GM10248 (cell line): ENCODE measurements around the gene MPEG1.

Experiments
- CTCF ChIA-PET: fragments of 300-600 bp; sonication (Branson Sonifier 250); formaldehyde crosslinking; extraction: SDS; loops from one replicate; lab custom pipeline; 2021; ENCODE audit warnings: antibody characterized with exemption; lab: Yijun Ruan, JAX
- POLR2A ChIA-PET: fragments of 350-650 bp; sonication (Branson Sonifier 250); formaldehyde crosslinking; extraction: SDS; loops from one replicate; lab custom pipeline; 2020; ENCODE audit warnings: antibody characterized with exemption; lab: Yijun Ruan, JAX
- DNase-seq: peaks from one replicate; pipeline ENCODE4 v3.0.0; 2012; ENCODE audit errors: extremely low spot score
- TF ChIP-seq, protein P1 (sequence below): IDR thresholded peaks from 2 replicates; pipeline ENCODE4 v1.5.1; 2012; ENCODE audit warnings: mild to moderate bottlenecking, low read depth; ENCODE audit errors: extremely low read depth, missing control alignments, control extremely low read depth

Gene MPEG1

DNA sequence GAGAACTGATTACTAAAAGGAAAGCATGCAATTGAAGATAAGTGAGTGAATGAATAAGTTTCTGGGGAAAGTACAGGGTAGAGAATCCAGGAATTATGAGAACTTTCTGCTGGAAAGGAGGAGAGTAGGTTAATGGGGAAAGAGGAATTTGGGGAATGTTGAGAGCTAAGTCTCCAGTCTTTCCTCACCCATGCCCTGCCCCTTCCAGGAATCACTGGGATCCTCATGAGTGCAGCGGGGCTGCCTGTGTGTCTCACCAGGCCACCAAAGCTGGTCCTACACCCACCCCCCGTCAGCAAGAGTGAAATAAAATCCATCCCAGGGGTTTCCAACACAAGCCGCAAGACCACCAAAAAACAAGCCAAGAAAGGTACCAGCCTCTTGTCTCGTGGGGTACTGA, 23.8 kb downstream of the MPEG1 start:
- TF ChIP-seq, protein P1, sequence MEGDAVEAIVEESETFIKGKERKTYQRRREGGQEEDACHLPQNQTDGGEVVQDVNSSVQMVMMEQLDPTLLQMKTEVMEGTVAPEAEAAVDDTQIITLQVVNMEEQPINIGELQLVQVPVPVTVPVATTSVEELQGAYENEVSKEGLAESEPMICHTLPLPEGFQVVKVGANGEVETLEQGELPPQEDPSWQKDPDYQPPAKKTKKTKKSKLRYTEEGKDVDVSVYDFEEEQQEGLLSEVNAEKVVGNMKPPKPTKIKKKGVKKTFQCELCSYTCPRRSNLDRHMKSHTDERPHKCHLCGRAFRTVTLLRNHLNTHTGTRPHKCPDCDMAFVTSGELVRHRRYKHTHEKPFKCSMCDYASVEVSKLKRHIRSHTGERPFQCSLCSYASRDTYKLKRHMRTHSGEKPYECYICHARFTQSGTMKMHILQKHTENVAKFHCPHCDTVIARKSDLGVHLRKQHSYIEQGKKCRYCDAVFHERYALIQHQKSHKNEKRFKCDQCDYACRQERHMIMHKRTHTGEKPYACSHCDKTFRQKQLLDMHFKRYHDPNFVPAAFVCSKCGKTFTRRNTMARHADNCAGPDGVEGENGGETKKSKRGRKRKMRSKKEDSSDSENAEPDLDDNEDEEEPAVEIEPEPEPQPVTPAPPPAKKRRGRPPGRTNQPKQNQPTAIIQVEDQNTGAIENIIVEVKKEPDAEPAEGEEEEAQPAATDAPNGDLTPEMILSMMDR, result no peak
- no peak for DNase-seq
- CTCF ChIA-PET, result interaction anchor here (1.7 to 36.1 kb wide), 3 partner anchors 8 to 13 kb away, joined by 7 to 962 read pairs (median 962); partner anchors contain the start of genes DTX4 and MPEG1
- POLR2A ChIA-PET, result no interaction called here

DNA sequence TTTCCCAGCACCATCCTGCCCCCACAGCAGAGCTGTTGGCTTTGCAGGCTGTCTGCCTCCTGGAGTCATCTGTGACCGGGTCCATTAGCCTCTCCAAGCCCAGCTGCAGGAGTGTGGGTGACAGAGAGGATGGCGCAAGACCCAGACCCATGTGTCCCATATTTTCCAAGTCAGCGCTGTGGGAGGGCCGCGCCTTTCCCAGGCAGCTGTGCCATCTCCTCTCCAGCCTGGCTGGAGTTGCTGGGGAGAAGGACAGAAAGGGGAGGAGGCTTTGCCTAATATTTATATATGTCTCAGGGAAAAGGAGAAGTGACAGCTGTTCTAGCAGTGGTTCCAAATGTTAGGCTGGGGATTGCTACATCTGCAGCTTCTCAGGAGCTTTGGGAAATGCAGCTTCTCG, 25.1 kb downstream of the MPEG1 start:
- POLR2A ChIA-PET, result no interaction called here
- CTCF ChIA-PET, result interaction anchor here (26.3 to 36.1 kb wide), 2 partner anchors 10 to 12 kb away, joined by 962 read pairs; partner anchors contain the start of genes DTX4 and MPEG1
- no peak for DNase-seq
- TF ChIP-seq, protein P1, result no peak

DNA sequence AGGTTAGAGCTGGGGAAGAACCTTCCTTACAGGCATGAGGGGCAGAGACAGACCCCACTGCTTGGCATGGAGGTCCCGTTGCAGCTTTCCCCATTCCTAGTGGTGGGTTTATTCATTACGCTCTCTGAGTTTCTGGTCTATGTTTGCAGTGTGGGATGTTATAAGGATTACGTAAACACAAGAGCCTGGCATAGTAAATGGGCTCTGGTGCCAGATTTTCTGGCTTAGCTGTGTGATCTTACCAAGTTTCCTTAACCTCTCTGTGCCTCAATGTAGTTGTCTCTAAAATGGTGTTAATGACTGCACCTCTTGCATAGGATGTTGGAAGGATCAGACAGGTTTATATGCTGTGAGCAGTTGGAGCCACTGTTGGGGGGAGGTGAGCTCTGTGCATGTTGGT, 25.7 kb downstream of the MPEG1 start:
- CTCF ChIA-PET, result interaction anchor here (0.9 to 36.1 kb wide), 10 partner anchors 10 to 244 kb away, joined by 3 to 962 read pairs (median 6); partner anchors contain the start of genes DTX4 and MPEG1
- DNase-seq, result no peak
- TF ChIP-seq, protein P1, result no peak
- POLR2A ChIA-PET, result interaction anchor here (2.6 kb wide), 1 partner anchor 15 kb away, joined by 10 read pairs; the partner anchor contains the start of gene DTX4

DNA sequence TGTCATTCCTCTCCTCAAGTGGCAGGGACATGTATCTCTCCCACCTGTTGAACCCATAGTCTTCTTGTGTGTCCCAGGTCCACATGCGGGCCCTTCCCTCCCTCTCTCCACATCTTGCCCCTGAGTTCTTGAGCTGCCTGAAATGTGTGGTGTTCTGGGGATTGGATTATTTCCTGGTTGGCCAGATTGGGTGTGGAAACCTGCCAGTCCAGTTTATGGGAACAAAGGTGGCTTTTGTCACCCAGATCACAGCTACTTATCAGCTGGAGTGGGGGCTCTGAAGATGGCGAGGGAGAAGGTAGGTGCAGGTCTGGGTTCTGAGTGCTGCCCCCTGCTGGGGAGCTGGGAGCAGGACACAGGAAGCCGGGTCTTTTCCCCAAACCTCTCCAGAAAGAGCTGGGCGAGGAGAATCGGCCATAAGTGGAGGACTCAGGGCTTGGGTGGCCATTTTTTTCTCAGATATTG, 26.6 kb downstream of the MPEG1 start:
- peak; percentile 79 for DNase-seq
- POLR2A ChIA-PET, result interaction anchor here (2.6 kb wide), 1 partner anchor 14 kb away, joined by 10 read pairs; the partner anchor contains the start of gene DTX4

DNA sequence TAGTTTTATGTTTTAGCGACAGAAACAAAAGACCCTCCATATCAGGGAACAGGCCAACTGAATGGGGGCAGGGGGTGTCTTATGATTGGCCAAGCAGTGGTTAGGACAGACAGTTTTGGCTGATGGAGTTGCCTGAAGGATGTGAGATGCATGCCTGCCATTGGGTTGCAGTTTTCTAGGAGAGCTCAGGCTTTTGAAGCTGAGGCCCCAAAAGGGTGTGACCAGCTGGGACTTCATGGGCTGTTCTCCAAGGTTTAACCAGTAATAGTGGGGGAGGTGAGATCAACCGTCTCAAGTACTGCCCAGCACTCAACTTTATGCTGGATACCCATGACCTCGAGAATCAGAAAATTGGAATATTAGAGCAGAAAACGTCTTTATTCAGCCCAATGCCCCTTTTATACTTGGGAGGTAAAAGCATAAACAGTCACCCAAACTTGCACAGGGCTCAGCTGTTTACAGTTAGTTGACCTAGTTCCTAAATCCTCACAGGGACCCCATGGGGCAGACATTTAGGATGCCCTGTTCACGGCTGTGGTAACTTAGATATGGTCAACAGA, 27.3 kb downstream of the MPEG1 start:
- POLR2A ChIA-PET, result interaction anchor here (2.6 kb wide), 1 partner anchor 14 kb away, joined by 10 read pairs; the partner anchor contains the start of gene DTX4

More for the DNA sequence above, 26.6 kb downstream of the MPEG1 start:
- CTCF ChIA-PET, result interaction anchor here (0.7 to 36.1 kb wide), 24 partner anchors 11 to 618 kb away, joined by 3 to 962 read pairs (median 4); partner anchors contain the start of genes DTX4 and MPEG1
- TF ChIP-seq, protein P1, result peak; percentile 59

More for the DNA sequence above, 27.3 kb downstream of the MPEG1 start:
- TF ChIP-seq, protein P1, result no peak
- CTCF ChIA-PET, result interaction anchor here (1.0 to 36.1 kb wide), 18 partner anchors 10 to 618 kb away, joined by 3 to 962 read pairs (median 4); partner anchors contain the start of genes DTX4 and MPEG1
- no peak for DNase-seq
